ENCODE results near the gene FAM83E. TPM values are rescaled to one million over a fixed set of nuclear protein-coding genes. Genes with fewer than 3 reads are reported as not detected.

The FAM83E gene
- total RNA-seq, 1 experiment from 2014 or later, result 5.5 TPM

- DNase-seq (ENCODE audit: low spot score), result no peak
- TF ChIP-seq EZH2 (IDR thresholded peaks at IDR 0.05; ENCODE audit: borderline replicate concordance, low read depth, low read length, poor library complexity, severe bottlenecking), result no peak
- TF ChIP-seq CTCF (conservative IDR thresholded peaks at IDR 0.05; ENCODE audit: low read depth, low read length), result no peak
- POLR2A ChIA-PET (ENCODE audit: low non-redundant PET), result interaction anchor here (0.6 to 0.7 kb wide), 2 partner anchors 322 to 1541 kb away, joined by 4 to 7 read pairs; no protein-coding TSS in a partner anchor
- H3K9me3 ChIP-seq (ENCODE audit: low read depth, low read length, poor library complexity, severe bottlenecking), result no peaks in the 10 kb centered on the region
- peaks cover 34% of the 10 kb centered on the region for H3K4me1 ChIP-seq (ENCODE audit: insufficient read depth, low read length, poor library complexity, severe bottlenecking)
- no peak overlapping the region for H3K4me3 ChIP-seq (ENCODE audit: low read depth, low read length, poor library complexity, severe bottlenecking)
- intact Hi-C loops (cut with micrococcal nuclease; ENCODE audit: unreplicated experiment), result loop anchor here (10.0 kb wide), 1 partner anchor 322 kb away; the partner anchor contains the start of gene FTL
- H3K27me3 ChIP-seq (replicated peaks; ENCODE audit: insufficient read depth, low read depth, low read length, poor library complexity), result no peaks in the 10 kb centered on the region
- H3K36me3 ChIP-seq (ENCODE audit: insufficient read depth, low read length, poor library complexity, severe bottlenecking), result no peaks in the 10 kb centered on the region
- no peak overlapping the region for H3K27ac ChIP-seq (ENCODE audit: low read depth, low read length, poor library complexity, severe bottlenecking)
- BruUV-seq (replicated peaks), result no TSS peak
- CTCF ChIA-PET, result interaction anchor here (0.6 kb wide), 1 partner anchor 25 kb away, joined by 3 read pairs; no protein-coding TSS in a partner anchor
Measured at GRCh38 chr19:48642862-48643261, 28.0 kb upstream of the FAM83E start.

- CTCF ChIA-PET, result no interaction called here
- TF ChIP-seq EZH2 (IDR thresholded peaks at IDR 0.05; ENCODE audit: borderline replicate concordance, low read depth, low read length, poor library complexity, severe bottlenecking) (no peak), CTCF (conservative IDR thresholded peaks at IDR 0.05; ENCODE audit: low read depth, low read length) (no peak)
- no TSS peak for BruUV-seq (replicated peaks)
Measured at GRCh38 chr19:48641850-48642249, 27.0 kb upstream of the FAM83E start.

GRCh38 chr19:48639483-48640375, 24.9 kb upstream of the FAM83E start:
- CTCF ChIA-PET, result interaction anchor here (0.7 kb wide), 1 partner anchor 17 kb away, joined by 9 read pairs; no protein-coding TSS in a partner anchor
- TF ChIP-seq CTCF (conservative IDR thresholded peaks at IDR 0.05; ENCODE audit: low read depth, low read length) (no peak), EZH2 (IDR thresholded peaks at IDR 0.05; ENCODE audit: borderline replicate concordance, low read depth, low read length, poor library complexity, severe bottlenecking) (no peak)
- intact Hi-C loops (cut with micrococcal nuclease; ENCODE audit: unreplicated experiment), result loop anchor here (10.0 kb wide), 1 partner anchor 325 kb away; the partner anchor contains the start of gene FTL

More at GRCh38 chr19:48641850-48642249, 27.0 kb upstream of the FAM83E start:
- H3K4me1 ChIP-seq (ENCODE audit: insufficient read depth, low read length, poor library complexity, severe bottlenecking), result peaks cover 29% of the 10 kb centered on the region
- no peak overlapping the region for H3K27ac ChIP-seq (ENCODE audit: low read depth, low read length, poor library complexity, severe bottlenecking)
- H3K4me3 ChIP-seq (ENCODE audit: low read depth, low read length, poor library complexity, severe bottlenecking), result no peak overlapping the region
- no peaks in the 10 kb centered on the region for H3K36me3 ChIP-seq (ENCODE audit: insufficient read depth, low read length, poor library complexity, severe bottlenecking)
- H3K9me3 ChIP-seq (ENCODE audit: low read depth, low read length, poor library complexity, severe bottlenecking), result no peaks in the 10 kb centered on the region
- POLR2A ChIA-PET (ENCODE audit: low non-redundant PET), result no interaction called here
- intact Hi-C loops (cut with micrococcal nuclease; ENCODE audit: unreplicated experiment), result loop anchor here (10.0 kb wide), 1 partner anchor 323 kb away; the partner anchor contains the start of gene FTL
- DNase-seq (ENCODE audit: low spot score), result no peak
- H3K27me3 ChIP-seq (replicated peaks; ENCODE audit: insufficient read depth, low read depth, low read length, poor library complexity), result no peaks in the 10 kb centered on the region

More at GRCh38 chr19:48639483-48640375, 24.9 kb upstream of the FAM83E start:
- DNase-seq (ENCODE audit: low spot score), result no peak
- H3K27ac ChIP-seq (ENCODE audit: low read depth, low read length, poor library complexity, severe bottlenecking), result peak overlapping the region; percentile 53
- peaks cover 22% of the 10 kb centered on the region for H3K4me1 ChIP-seq (ENCODE audit: insufficient read depth, low read length, poor library complexity, severe bottlenecking)
- H3K9me3 ChIP-seq (ENCODE audit: low read depth, low read length, poor library complexity, severe bottlenecking), result no peaks in the 10 kb centered on the region
- POLR2A ChIA-PET (ENCODE audit: low non-redundant PET), result interaction anchor here (0.5 kb wide), 1 partner anchor 11 kb away, joined by 4 read pairs; no protein-coding TSS in a partner anchor
- BruUV-seq (replicated peaks), result no TSS peak
- H3K4me3 ChIP-seq (ENCODE audit: low read depth, low read length, poor library complexity, severe bottlenecking), result no peak overlapping the region
- no peaks in the 10 kb centered on the region for H3K36me3 ChIP-seq (ENCODE audit: insufficient read depth, low read length, poor library complexity, severe bottlenecking)
- no peaks in the 10 kb centered on the region for H3K27me3 ChIP-seq (replicated peaks; ENCODE audit: insufficient read depth, low read depth, low read length, poor library complexity)

Data from A673 (cell line).